Peyer's patch (tissue), 4 donors: ENCODE data around the gene STK32B.

ENCODE experiments used
- POLR2A ChIP-seq, 2 donors: fragments of 450-650 bp; IDR thresholded peaks; one replicate each; pipeline ENCODE4 v1.5.1; 2017; ENCODE audit warnings: antibody characterized with exemption in 2 of 2, mild to moderate bottlenecking in 2 of 2, moderate library complexity in 2 of 2
- TF ChIP-seq, protein P1 (sequence below), 6 experiments: fragments of 450-650 bp in 4 of 6; fragments of 200-600 bp in 2 of 6; sonication (generic) in 1 of 6; IDR thresholded peaks; one replicate each; pipeline ENCODE4 v1.5.1; 2017 to 2019; ENCODE audit warnings: antibody characterized with exemption in 6 of 6, mild to moderate bottlenecking in 3 of 6, moderate library complexity in 1 of 6

DNA sequence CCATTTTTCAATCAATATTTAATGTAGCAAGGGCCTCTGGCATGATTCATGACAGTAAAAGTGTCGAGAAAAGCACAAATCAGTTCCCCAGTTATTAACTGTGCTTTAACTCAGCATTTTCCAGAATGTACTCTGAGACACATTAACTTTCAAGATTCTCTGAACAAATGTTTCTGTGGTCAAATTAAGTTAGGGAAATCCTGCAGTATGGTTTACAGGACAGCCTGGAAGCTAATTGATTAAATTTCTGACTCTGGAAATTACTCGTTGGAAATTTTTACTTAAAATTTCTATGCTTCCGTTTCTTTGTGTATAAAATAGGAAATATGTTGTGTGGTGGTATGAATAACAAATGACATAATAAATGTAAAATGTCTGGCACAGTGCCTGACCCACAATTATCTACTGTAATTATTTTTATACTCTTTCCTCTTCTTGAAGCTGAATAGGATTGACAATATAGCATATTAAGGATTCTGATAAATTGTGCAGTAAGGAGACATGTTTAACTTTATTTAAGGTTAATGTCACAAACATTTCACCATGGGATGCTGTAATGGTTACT is 33.7 kb downstream of the STK32B start:
- TF ChIP-seq, protein P1, sequence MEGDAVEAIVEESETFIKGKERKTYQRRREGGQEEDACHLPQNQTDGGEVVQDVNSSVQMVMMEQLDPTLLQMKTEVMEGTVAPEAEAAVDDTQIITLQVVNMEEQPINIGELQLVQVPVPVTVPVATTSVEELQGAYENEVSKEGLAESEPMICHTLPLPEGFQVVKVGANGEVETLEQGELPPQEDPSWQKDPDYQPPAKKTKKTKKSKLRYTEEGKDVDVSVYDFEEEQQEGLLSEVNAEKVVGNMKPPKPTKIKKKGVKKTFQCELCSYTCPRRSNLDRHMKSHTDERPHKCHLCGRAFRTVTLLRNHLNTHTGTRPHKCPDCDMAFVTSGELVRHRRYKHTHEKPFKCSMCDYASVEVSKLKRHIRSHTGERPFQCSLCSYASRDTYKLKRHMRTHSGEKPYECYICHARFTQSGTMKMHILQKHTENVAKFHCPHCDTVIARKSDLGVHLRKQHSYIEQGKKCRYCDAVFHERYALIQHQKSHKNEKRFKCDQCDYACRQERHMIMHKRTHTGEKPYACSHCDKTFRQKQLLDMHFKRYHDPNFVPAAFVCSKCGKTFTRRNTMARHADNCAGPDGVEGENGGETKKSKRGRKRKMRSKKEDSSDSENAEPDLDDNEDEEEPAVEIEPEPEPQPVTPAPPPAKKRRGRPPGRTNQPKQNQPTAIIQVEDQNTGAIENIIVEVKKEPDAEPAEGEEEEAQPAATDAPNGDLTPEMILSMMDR (IDR thresholded peaks at IDR 0.05): no peak
- no peak for TF ChIP-seq POLR2A (IDR thresholded peaks at IDR 0.05)
